Endodermal cell (in vitro differentiated cells): ENCODE measurements around the gene GDF10. TPM values are rescaled to one million over a fixed set of nuclear protein-coding genes. Genes with fewer than 3 reads are reported as not detected.
A peak's percentile ranks its signal among the peaks of the same experiment; 100 is the strongest.

Experiments used
- DNase-seq: peaks from one replicate; pipeline ENCODE4 v3.0.0-alpha.2; 2017
- H3K27ac ChIP-seq: 2 replicates; pipeline ENCODE4 v1.5.1; 2013; ENCODE audit warnings: mild to moderate bottlenecking, low read depth, low read length, moderate library complexity
- H3K27me3 ChIP-seq: 2 replicates; pipeline ENCODE4 v1.6.1; 2013; ENCODE audit warnings: mild to moderate bottlenecking, low read length, moderate library complexity; ENCODE audit not compliant: insufficient read depth, control insufficient read depth, poor library complexity, severe bottlenecking
- H3K36me3 ChIP-seq: 2 replicates; pipeline ENCODE4 v1.7.0; 2013; ENCODE audit warnings: mild to moderate bottlenecking, low read length, moderate library complexity; ENCODE audit not compliant: control insufficient read depth, insufficient read depth
- H3K4me1 ChIP-seq: one replicate; pipeline ENCODE4 v1.7.0; 2013; ENCODE audit warnings: low read length; ENCODE audit not compliant: control insufficient read depth, insufficient read depth
- H3K4me3 ChIP-seq: 2 replicates; pipeline ENCODE4 v1.5.1; 2013; ENCODE audit warnings: mild to moderate bottlenecking, low read length, moderate library complexity
- H3K9ac ChIP-seq: 2 replicates; pipeline ENCODE4 v1.6.1; 2013; ENCODE audit warnings: mild to moderate bottlenecking, low read length, moderate library complexity; ENCODE audit not compliant: poor library complexity, severe bottlenecking; ENCODE audit errors: extremely low read depth
- H3K9me3 ChIP-seq: 2 replicates; pipeline ENCODE4 v1.6.1; 2013; ENCODE audit warnings: mild to moderate bottlenecking, low read length, moderate library complexity; ENCODE audit not compliant: control insufficient read depth
- H3K27ac Mint-ChIP-seq: 2 replicates; pipeline ENCODE4 v1.8.0; 2020; ENCODE audit warnings: mixed read lengths
- H3K27me3 Mint-ChIP-seq: 2 replicates; pipeline ENCODE4 v1.8.0; 2021; ENCODE audit warnings: mild to moderate bottlenecking, mixed read lengths; ENCODE audit not compliant: insufficient read depth
- H3K36me3 Mint-ChIP-seq: 2 replicates; pipeline ENCODE4 v1.8.0; 2020; ENCODE audit warnings: low read depth, mixed read lengths
- H3K4me1 Mint-ChIP-seq: 2 replicates; pipeline ENCODE4 v1.8.0; 2020; ENCODE audit warnings: mixed read lengths
- H3K4me3 Mint-ChIP-seq: 2 replicates; pipeline ENCODE4 v1.8.0; 2020; ENCODE audit warnings: mild to moderate bottlenecking, moderate library complexity, mixed read lengths
- H3K9me3 Mint-ChIP-seq: 2 replicates; pipeline ENCODE4 v1.8.0; 2020; ENCODE audit warnings: mild to moderate bottlenecking, mixed read lengths
- CTCF ChIP-seq: fragments of 200-600 bp; sonication (generic); conservative IDR thresholded peaks from 2 replicates; pipeline ENCODE4 v1.5.0; 2021; ENCODE audit warnings: antibody characterized with exemption, mild to moderate bottlenecking
- WGBS, 2 experiments: methylation state at CpG; one replicate each; pipeline versions ENCODE4 v1.1.5 to v1.1.7; 2013; ENCODE audit warnings: missing lambda C conversion rate in 2 of 2, mixed read lengths in 1 of 2; ENCODE audit not compliant: insufficient coverage in 1 of 2, insufficient read length in 1 of 2; 5-methylcytosine and 5-hydroxymethylcytosine counted together
- total RNA-seq, 2 donors: library from RNA; stranded (reverse); fragmentation: NEBNext Ultra II Directional in 1 of 2; extraction: Animal tissue kit (Norgen Biotek cat#: 25700) in 1 of 2; gene quantifications; 2 replicates in 1 of 2; 3 replicates in 1 of 2; pipeline ENCODE4 v1.2.1, GENCODE V29; 2021

The GDF10 gene
- total RNA-seq, 2 donors from 2014 or later, result not detected

GRCh38 chr10:47277352-47278151 is 22.4 kb upstream of the GDF10 start:
- Histone ChIP-seq H3K27ac (no peak overlapping the region), H3K4me1 (no peaks in the 10 kb centered on the region), H3K36me3 (no peaks in the 10 kb centered on the region), H3K4me3 (no peak overlapping the region), H3K9ac (no peak overlapping the region), H3K27me3 (no peaks in the 10 kb centered on the region), H3K9me3 (peaks cover 3% of the 10 kb centered on the region)
- no peaks in the 10 kb centered on the region for H3K36me3 Mint-ChIP-seq
- WGBS, 2 experiments, result 77 to 83% methylated on average over 4 to 7 of the region's 7 CpGs
- H3K4me3 Mint-ChIP-seq, result no peak overlapping the region
- DNase-seq, result peak; percentile 51
- no peak for TF ChIP-seq CTCF
- H3K4me1 Mint-ChIP-seq, result no peaks in the 10 kb centered on the region
- H3K27ac Mint-ChIP-seq, result peak overlapping the region; percentile 44
- peaks cover 6% of the 10 kb centered on the region for H3K27me3 Mint-ChIP-seq
- H3K9me3 Mint-ChIP-seq, result peaks cover 9% of the 10 kb centered on the region

GRCh38 chr10:47278152-47278473 is 21.9 kb upstream of the GDF10 start:
- Mint-ChIP-seq H3K36me3 (no peaks in the 10 kb centered on the region), H3K4me1 (no peaks in the 10 kb centered on the region), H3K4me3 (no peak overlapping the region), H3K9me3 (peaks cover 4% of the 10 kb centered on the region), H3K27ac (no peak overlapping the region), H3K27me3 (peaks cover 6% of the 10 kb centered on the region)
- WGBS, 2 experiments, result 90 to 92% methylated on average over 9 to 15 of the region's 15 CpGs
- DNase-seq, result no peak
- Histone ChIP-seq H3K36me3 (no peaks in the 10 kb centered on the region), H3K9me3 (peaks cover 3% of the 10 kb centered on the region), H3K27me3 (no peaks in the 10 kb centered on the region), H3K4me3 (no peak overlapping the region), H3K27ac (no peak overlapping the region), H3K4me1 (no peaks in the 10 kb centered on the region), H3K9ac (no peak overlapping the region)
- TF ChIP-seq CTCF, result no peak

- no peak overlapping the region for H3K9ac ChIP-seq
- no peaks in the 10 kb centered on the region for H3K36me3 ChIP-seq
- H3K9me3 ChIP-seq, result no peaks in the 10 kb centered on the region
- no peak overlapping the region for H3K4me3 ChIP-seq
- TF ChIP-seq CTCF, result no peak
- no peak overlapping the region for H3K27ac ChIP-seq
- no peak for DNase-seq
- no peaks in the 10 kb centered on the region for H3K27me3 ChIP-seq
- H3K36me3 Mint-ChIP-seq, result no peaks in the 10 kb centered on the region
- H3K4me1 ChIP-seq, result no peaks in the 10 kb centered on the region
- H3K4me1 Mint-ChIP-seq, result no peaks in the 10 kb centered on the region
- no peaks in the 10 kb centered on the region for H3K9me3 Mint-ChIP-seq
- peaks cover 6% of the 10 kb centered on the region for H3K27me3 Mint-ChIP-seq
- no peak overlapping the region for H3K27ac Mint-ChIP-seq
- WGBS, 2 experiments, result 85 to 86% methylated on average over 1 to 3 of the region's 3 CpGs
- no peak overlapping the region for H3K4me3 Mint-ChIP-seq
These were observed 21.3 kb upstream of the GDF10 start for GRCh38 chr10:47278720-47279119.
